Astrocyte (in vitro differentiated cells and primary cell): ENCODE measurements around the gene PLEKHM2. TPM values are rescaled to one million over a fixed set of nuclear protein-coding genes. Genes with fewer than 3 reads are reported as not detected.

ENCODE experiments used
- DNase-seq: peaks from one replicate; pipeline ENCODE4 v3.0.0-alpha.2; 2010; ENCODE audit warnings: low read depth
- FAIRE-seq: peaks from 2 replicates; lab custom pipeline; 2011; peaks lifted over from hg19 to GRCh38; lab: Jason Lieb, UNC
- H2AFZ ChIP-seq: 2 replicates; pipeline ENCODE4 v1.6.0; 2012; ENCODE audit warnings: low read depth, low read length, inconsistent platforms
- H3K27ac ChIP-seq: 2 replicates; pipeline ENCODE4 v1.5.1; 2011; ENCODE audit warnings: low read depth, low read length, inconsistent platforms
- H3K27me3 ChIP-seq: 2 replicates; pipeline ENCODE4 v1.6.0; 2011; ENCODE audit warnings: low read length, inconsistent platforms; ENCODE audit not compliant: insufficient read depth
- H3K36me3 ChIP-seq: 2 replicates; pipeline ENCODE4 v1.5.1; 2011; ENCODE audit warnings: low read length, inconsistent platforms; ENCODE audit not compliant: insufficient read depth
- H3K4me1 ChIP-seq: 2 replicates; pipeline ENCODE4 v1.5.1; 2011; ENCODE audit warnings: low read length, inconsistent platforms; ENCODE audit not compliant: insufficient read depth
- H3K4me2 ChIP-seq: 2 replicates; pipeline ENCODE4 v1.6.0; 2012; ENCODE audit warnings: low read length, inconsistent platforms
- H3K4me3 ChIP-seq: 2 replicates; pipeline ENCODE4 v1.5.1; 2011; ENCODE audit warnings: low read depth, mild to moderate bottlenecking, low read length, inconsistent platforms; ENCODE audit not compliant: insufficient read depth
- H3K79me2 ChIP-seq: 2 replicates; pipeline ENCODE4 v1.6.0; 2012; ENCODE audit warnings: mild to moderate bottlenecking, low read length, inconsistent platforms; ENCODE audit not compliant: insufficient read depth
- H3K9ac ChIP-seq: 2 replicates; pipeline ENCODE4 v1.6.0; 2012; ENCODE audit warnings: mild to moderate bottlenecking, low read length, inconsistent platforms
- H3K9me3 ChIP-seq: 2 replicates; pipeline ENCODE4 v1.5.1; 2012; ENCODE audit warnings: low read depth, mild to moderate bottlenecking, low read length, inconsistent platforms; ENCODE audit not compliant: insufficient read depth
- H4K20me1 ChIP-seq: 2 replicates; pipeline ENCODE4 v1.6.0; 2012; ENCODE audit warnings: low read length, inconsistent platforms; ENCODE audit not compliant: insufficient read depth
- H3K27ac Mint-ChIP-seq: one replicate; pipeline ENCODE4 v1.8.0; 2021; ENCODE audit warnings: mild to moderate bottlenecking, mixed read lengths; ENCODE audit not compliant: unreplicated experiment
- H3K27me3 Mint-ChIP-seq: one replicate; pipeline ENCODE4 v1.8.0; 2021; ENCODE audit warnings: low read depth, mixed read lengths; ENCODE audit not compliant: unreplicated experiment
- H3K36me3 Mint-ChIP-seq: one replicate; pipeline ENCODE4 v1.8.0; 2021; ENCODE audit warnings: low read depth, mixed read lengths; ENCODE audit not compliant: unreplicated experiment
- H3K4me1 Mint-ChIP-seq: one replicate; pipeline ENCODE4 v1.8.0; 2021; ENCODE audit warnings: low read depth, mixed read lengths; ENCODE audit not compliant: unreplicated experiment
- H3K4me3 Mint-ChIP-seq: one replicate; pipeline ENCODE4 v1.8.0; 2021; ENCODE audit warnings: mild to moderate bottlenecking, moderate library complexity, mixed read lengths; ENCODE audit not compliant: unreplicated experiment
- H3K9me3 Mint-ChIP-seq: one replicate; pipeline ENCODE4 v1.8.0; 2021; ENCODE audit warnings: mild to moderate bottlenecking, mixed read lengths; ENCODE audit not compliant: unreplicated experiment
- CTCF ChIP-seq: IDR thresholded peaks from 2 replicates; pipeline ENCODE4 v1.5.1; 2011; ENCODE audit warnings: low read depth, mild to moderate bottlenecking, inconsistent platforms, low read length, moderate library complexity; ENCODE audit not compliant: insufficient read depth
- EZH2 ChIP-seq: IDR thresholded peaks from 2 replicates; pipeline ENCODE4 v1.6.1; 2012; ENCODE audit warnings: mild to moderate bottlenecking, low read length, inconsistent platforms; ENCODE audit not compliant: insufficient read depth
- total RNA-seq: library from RNA; stranded (reverse); gene quantifications from 2 replicates; pipeline ENCODE4 v1.2.1, GENCODE V29; 2021

Gene PLEKHM2
- total RNA-seq, 1 donor from 2014 or later = 48.3 TPM

GRCh38 chr1:15680131-15680530, 4.0 kb upstream of the PLEKHM2 start:
- H3K79me2 ChIP-seq = peaks cover 13% of the 10 kb centered on the region
- Mint-ChIP-seq H3K4me3 (no peak overlapping the region), H3K27me3 (no peaks in the 10 kb centered on the region), H3K9me3 (peaks cover 7% of the 10 kb centered on the region), H3K4me1 (peaks cover 13% of the 10 kb centered on the region), H3K27ac (no peak overlapping the region), H3K36me3 (no peaks in the 10 kb centered on the region)
- peak; percentile 9 for FAIRE-seq
- H3K27me3 ChIP-seq = no peaks in the 10 kb centered on the region
- no peaks in the 10 kb centered on the region for H3K36me3 ChIP-seq
- peak overlapping the region; percentile 42 for H3K4me2 ChIP-seq
- no peak for TF ChIP-seq EZH2
- TF ChIP-seq CTCF = no peak
- H4K20me1 ChIP-seq = no peaks in the 10 kb centered on the region
- peak overlapping the region; percentile 41 for H3K9ac ChIP-seq
- H2AFZ ChIP-seq = no peak overlapping the region
- DNase-seq = peak; percentile 71
- peak overlapping the region; percentile 57 for H3K27ac ChIP-seq
- peaks cover 21% of the 10 kb centered on the region for H3K4me1 ChIP-seq
- no peaks in the 10 kb centered on the region for H3K9me3 ChIP-seq
- no peak overlapping the region for H3K4me3 ChIP-seq

DNA sequence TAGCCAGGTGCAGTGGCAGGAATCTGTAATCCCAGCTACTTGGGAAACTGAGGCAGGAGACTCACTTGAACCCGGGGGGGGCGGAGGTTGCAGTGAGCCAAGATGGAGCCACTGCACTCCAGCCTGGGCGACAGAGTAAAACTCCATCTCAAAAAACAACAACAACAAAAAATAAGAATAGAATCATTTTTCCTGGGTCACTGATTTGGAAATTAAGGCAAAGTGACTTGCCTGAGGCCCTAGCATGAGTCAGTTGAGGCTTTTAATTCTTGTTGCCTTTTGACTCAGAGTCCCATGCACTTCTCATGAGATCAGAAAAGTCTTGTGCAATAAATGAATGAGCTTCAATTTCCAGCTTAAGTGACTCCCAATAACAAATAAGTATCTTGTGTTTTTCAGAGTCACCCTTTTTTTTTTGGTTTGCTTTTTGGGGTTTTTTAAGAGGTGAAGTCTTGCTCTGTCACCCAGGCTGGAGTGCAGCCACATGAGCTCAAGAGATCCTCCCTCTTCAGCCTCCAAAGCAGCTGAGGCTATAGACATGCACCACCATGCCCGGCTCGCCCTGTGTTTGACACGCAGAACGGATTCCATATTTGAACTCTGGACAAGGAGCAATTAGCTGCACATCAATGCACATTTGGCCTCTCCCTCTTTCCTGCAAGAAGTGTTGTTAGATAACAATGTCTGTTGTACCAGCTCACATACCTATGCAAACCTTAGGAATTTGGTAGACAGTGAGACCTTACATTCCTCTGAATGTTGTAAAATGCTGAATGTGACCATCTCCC, 3.4 kb upstream of the PLEKHM2 start:
- Histone ChIP-seq H3K27ac (peak overlapping the region; percentile 57), H3K27me3 (no peaks in the 10 kb centered on the region), H3K4me3 (no peak overlapping the region), H3K9me3 (no peaks in the 10 kb centered on the region), H2AFZ (no peak overlapping the region), H3K9ac (peak overlapping the region; percentile 16), H3K4me2 (peak overlapping the region; percentile 52), H3K36me3 (no peaks in the 10 kb centered on the region), H3K79me2 (peaks cover 19% of the 10 kb centered on the region), H3K4me1 (peaks cover 22% of the 10 kb centered on the region), H4K20me1 (peaks cover 2% of the 10 kb centered on the region)
- peaks cover 14% of the 10 kb centered on the region for H3K4me1 Mint-ChIP-seq
- FAIRE-seq (peak; percentile 32), DNase-seq (peak; percentile 90)
- peak overlapping the region; percentile 45 for H3K4me3 Mint-ChIP-seq
- H3K27me3 Mint-ChIP-seq = no peaks in the 10 kb centered on the region
- peak overlapping the region; percentile 43 for H3K27ac Mint-ChIP-seq
- TF ChIP-seq CTCF = no peak
- H3K9me3 Mint-ChIP-seq = peaks cover 8% of the 10 kb centered on the region
- H3K36me3 Mint-ChIP-seq = no peaks in the 10 kb centered on the region
